HG03039 (cell line): ENCODE data around the gene LAMP1.
"Not testable (repeated sequence)": the region's sequence is repeated elsewhere in the genome, so short reads cannot be mapped to it uniquely, and the experiment has no call there.

ENCODE experiments used
- ATAC-seq: cut with Tn5 transposase; IDR thresholded peaks from one replicate; pipeline ENCODE4 v1.9.1; 2021; ENCODE audit warnings: mild to moderate bottlenecking, moderate library complexity; ENCODE audit not compliant: unreplicated experiment

LAMP1 gene

DNA sequence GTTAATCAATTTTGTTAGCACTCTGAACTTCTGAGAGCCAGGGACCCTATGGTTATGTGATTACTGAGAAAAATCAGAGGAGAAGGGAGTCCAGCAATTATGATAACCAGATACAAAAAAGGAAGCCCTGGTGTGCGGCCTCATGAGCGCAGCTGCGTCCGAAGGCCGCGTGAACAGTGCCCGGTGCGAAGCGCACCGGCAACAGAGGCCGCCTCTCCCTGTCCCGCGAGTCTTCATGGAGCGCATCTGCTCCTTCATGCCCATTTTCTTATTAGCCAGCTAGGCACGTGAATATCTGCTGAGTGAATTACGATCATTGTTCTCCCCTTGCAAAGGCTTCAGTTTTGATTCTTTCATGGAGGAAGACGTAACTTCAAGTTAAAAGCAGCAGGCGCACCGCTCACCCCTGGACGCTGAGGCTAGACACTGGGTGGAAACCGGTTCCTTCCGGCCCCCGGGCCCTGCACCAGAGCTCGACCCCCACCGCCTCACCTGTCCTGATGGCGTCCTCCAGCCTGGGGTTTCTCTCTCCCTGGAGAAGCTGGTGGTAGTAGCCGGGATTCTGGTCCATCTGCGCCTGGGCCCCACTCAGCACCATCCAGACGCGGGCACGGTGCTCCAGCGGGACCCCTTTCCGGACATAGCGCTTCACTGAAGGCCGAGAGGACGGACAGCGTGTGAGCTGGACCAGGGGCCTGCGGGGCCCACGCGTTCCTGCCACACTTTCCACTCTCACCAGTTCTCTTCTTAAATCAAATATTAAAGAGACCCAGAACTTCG lies 58.0 kb downstream of the LAMP1 start:
- ATAC-seq = no peak

DNA sequence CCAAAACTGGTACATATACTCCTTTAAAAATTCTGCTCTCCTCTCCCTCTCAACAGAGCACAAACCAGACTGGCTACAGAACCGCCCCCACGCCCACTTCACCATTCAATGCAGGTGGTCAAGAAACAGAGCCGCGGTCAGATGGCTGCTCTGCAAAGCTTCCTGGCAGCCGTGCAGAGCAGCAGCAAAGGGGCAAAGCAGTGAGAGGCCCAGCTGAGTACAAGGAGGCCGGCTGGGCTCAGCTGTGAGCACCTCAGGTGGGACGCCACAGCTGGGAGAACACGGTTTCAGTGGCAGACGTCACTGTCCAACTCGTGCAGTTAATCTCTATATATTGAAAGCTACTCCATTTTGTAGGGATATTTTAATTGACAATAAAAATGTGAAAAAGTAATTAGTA lies 58.6 kb downstream of the LAMP1 start:
- ATAC-seq = no peak

DNA sequence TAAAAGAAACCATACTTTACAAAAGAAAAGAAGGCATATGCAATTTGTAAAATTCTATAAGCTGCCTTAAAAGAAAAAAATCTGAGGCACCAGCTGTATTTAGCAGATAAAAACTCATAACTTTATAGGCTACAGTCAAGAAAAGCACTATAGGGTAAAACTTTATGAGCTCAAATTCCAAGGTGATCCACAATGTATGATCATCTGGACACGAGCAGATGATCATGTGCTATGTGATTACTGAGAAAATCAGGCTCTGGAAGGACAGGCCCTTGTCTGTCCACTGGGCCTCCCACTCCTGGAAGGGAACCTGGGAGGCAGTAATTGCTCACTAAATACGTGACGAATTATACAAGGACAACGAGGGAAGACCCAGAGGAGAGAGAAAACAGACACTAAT lies 59.6 kb downstream of the LAMP1 start:
- ATAC-seq = no peak

GRCh38 chr13:113357529-113357928 lies 60.5 kb downstream of the LAMP1 start:
- no peak for ATAC-seq

GRCh38 chr13:113358653-113359190 lies 61.7 kb downstream of the LAMP1 start:
- ATAC-seq = no peak

GRCh38 chr13:113359571-113359970 lies 62.5 kb downstream of the LAMP1 start:
- ATAC-seq = no peak

DNA sequence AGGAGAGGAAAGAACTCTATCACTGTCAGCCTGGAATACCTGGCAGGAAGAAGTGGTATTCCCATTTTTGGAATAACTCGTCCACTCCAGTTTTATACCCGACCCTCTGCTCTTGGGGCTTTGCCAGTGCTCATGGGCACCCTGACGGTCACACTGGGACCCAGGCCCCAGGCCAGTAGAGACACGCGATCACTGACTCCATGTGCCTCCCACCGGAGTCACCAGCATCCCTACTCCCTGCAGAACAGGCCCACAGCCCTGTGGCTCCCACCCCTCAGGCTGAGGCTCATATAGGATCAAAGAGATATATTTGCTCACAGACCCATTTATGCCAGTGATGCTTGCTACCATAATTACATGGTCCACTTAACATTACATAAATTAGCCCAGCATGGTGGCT lies 63.4 kb downstream of the LAMP1 start:
- ATAC-seq = no peak

DNA sequence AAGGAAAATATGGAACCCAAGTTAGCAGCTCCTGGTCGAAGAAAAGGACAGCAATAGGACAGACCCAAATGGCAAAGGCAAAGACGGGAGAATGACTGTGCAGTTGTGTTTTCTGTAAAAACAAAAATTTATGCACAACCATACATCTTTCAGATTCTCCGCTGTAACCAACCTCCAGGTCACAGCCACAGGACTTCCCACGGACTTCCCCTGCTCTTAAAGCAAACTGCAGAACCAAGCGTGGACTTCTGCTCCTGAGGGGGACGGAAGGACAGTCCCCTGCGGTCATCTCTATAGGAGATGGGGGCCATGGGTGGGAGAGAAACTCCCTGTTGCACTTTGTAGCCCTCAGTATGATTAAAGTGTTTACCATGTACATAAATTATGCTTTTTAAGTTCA lies 64.4 kb downstream of the LAMP1 start:
- ATAC-seq = no peak

DNA sequence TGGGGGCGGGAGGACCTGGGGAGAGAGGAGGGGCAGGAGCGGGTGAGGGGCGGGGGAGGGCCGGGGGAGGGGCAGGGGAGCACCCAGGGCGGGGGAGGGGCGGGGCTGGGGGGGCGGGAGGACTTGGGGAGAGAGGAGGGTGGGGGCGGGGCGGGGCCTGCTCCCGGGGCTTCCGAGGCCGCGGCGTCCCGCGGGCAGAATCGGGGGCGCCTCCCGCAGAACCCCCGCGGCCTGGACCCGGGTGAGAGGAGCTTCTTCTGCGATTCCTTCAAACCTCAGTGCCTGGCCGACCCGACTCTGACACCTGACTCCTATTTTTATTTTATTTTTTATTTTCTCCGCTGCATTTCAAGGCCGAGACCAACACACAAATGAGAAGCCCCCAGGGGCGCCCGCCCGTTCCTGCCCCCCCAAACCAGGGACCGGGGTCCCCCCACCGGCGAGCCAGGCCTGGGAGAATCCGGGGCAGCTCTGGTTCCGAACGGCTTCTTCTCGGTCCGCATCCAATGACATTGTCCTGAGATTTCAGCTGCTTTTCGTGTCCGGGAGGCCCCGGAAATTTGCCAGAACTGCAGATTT lies 67.4 kb downstream of the LAMP1 start:
- no peak for ATAC-seq

DNA sequence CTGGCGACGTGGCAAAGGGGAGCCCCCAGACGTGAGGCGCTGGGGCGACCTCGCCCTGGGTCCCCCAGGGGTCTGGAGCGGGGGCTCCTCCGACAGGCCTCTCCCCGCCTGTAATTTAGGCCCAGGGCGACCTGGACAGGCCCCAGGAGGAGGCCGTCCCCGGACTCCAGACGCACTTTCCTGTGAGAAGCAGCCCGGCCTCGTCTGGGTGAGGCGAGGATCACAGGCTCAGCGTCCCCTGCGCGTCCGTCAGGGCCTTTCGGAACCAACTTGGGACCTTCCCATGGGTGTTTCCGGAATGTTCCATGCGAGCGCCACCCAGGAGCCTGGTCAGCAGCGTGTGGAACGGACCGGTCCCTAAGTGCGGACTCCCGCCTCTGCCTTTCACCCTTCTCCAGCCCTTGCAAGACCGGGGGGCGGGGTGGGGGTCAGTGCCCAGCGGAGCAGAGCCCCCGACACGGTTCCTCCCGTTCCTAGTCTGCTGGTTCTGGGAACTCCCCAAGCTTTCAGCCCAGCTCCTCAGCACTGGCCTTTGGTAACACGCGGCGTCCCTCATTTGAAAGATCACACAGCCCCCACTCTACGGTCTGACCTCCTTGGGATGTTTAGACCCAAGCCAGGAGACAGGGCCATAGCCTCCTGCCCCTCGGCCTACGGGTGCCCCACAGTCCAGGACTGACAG lies 68.0 kb downstream of the LAMP1 start:
- no peak for ATAC-seq

- no peak for ATAC-seq
These were observed 68.5 kb downstream of the LAMP1 start for GRCh38 chr13:113365583-113365970.

- ATAC-seq = no peak
These were observed 69.0 kb downstream of the LAMP1 start for GRCh38 chr13:113365971-113366588.

GRCh38 chr13:113367020-113367560 lies 70.1 kb downstream of the LAMP1 start:
- no peak for ATAC-seq

- ATAC-seq = no peak
These were observed 70.7 kb downstream of the LAMP1 start for GRCh38 chr13:113367771-113368170.

- ATAC-seq = not testable (repeated sequence)
These were observed 71.3 kb downstream of the LAMP1 start for GRCh38 chr13:113368353-113368752.

DNA sequence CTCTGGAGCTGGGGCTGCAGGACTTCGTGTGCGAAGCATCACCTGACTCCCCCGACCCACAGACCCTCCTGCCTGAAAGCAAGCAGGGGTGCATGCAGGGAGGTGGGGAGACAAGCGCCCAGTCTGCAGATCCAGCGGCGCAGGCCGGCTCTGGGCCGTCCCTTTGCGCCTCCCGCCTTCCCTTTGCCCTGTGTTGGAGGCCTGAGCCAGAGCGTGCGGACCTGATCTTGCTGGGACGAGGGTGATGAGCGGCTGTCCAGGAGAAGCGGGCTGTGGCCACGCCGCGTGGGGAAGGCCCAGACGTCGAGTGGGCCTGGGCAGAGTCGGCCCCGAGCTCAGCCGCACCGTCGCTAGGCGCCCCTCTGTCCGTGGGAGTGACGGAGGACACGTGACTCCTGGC lies 72.2 kb downstream of the LAMP1 start:
- no peak for ATAC-seq

- no peak for ATAC-seq
These were observed 72.8 kb downstream of the LAMP1 start for GRCh38 chr13:113369881-113370280.

GRCh38 chr13:113371061-113371460 lies 74.0 kb downstream of the LAMP1 start:
- ATAC-seq = no peak

- ATAC-seq = not testable (repeated sequence)
These were observed 74.7 kb downstream of the LAMP1 start for GRCh38 chr13:113371701-113372100.
